ENCODE data around the gene GLYR1. TPM values are rescaled to one million over a fixed set of nuclear protein-coding genes. Genes with fewer than 3 reads are reported as not detected.
A peak's percentile ranks its signal among the peaks of the same experiment; 100 is the strongest.

Gene GLYR1
- total and polyA plus RNA-seq, 10 of the 15 experiments (the other 5 are each of a cell fraction or from before 2014, with no cell fraction given): 7.3 to 90.2 (median 57.2) TPM

- Histone ChIP-seq H3K9ac (ENCODE audit: control insufficient read depth, insufficient read depth, low read length) (no peak overlapping the region), H4K20me1 (ENCODE audit: control insufficient read depth, insufficient read depth) (no peaks in the 10 kb centered on the region), H3K4me3 (no peak overlapping the region), H3K4me2 (ENCODE audit: control insufficient read depth, insufficient read depth) (no peak overlapping the region), H2AFZ (ENCODE audit: control insufficient read depth, low read depth, low read length) (no peak overlapping the region), H3K27ac (ENCODE audit: control insufficient read depth, insufficient read depth) (no peak overlapping the region), H3K9me3 (replicated peaks; ENCODE audit: control insufficient read depth, insufficient read depth, low read length) (no peaks in the 10 kb centered on the region), H3K36me3 (ENCODE audit: control insufficient read depth in 2 of 2, insufficient read depth in 2 of 2, low read length in 1 of 2) (peaks cover 40 to 49% of the 10 kb centered on the region in 2 experiments), H3K79me2 (ENCODE audit: control insufficient read depth, insufficient read depth, low read length) (no peaks in the 10 kb centered on the region), H3K27me3 (replicated peaks in 1 of 2; ENCODE audit: control insufficient read depth in 2 of 2, insufficient read depth in 2 of 2, low read length in 1 of 2) (no peaks in the 10 kb centered on the region), H3K4me1 (ENCODE audit: control insufficient read depth, insufficient read depth, low read length) (no peaks in the 10 kb centered on the region)
- SMC1A ChIA-PET (ENCODE audit: uncharacterized antibody, unreplicated experiment): no interaction called here
- RAD21 ChIA-PET (ENCODE audit: unreplicated experiment): no interaction called here
- in situ Hi-C loops (cut with MboI): no loop called here
- no peak for FAIRE-seq
- CTCF ChIA-PET: no interaction called here
- ATAC-seq: no peak
- DNase-seq (ENCODE audit: low read depth, low spot score): no peak
- TF ChIP-seq YY1 (IDR thresholded peaks at IDR 0.05; ENCODE audit: low read depth, low read length) (no peak), PKNOX1 (IDR thresholded peaks at IDR 0.05) (no peak), POLR2A (IDR thresholded peaks at IDR 0.05; ENCODE audit: low read depth, low read length) (peak; percentile 19; the same call in 1 of the 2 replicates), TBL1XR1 (IDR thresholded peaks at IDR 0.05; ENCODE audit: low read depth, low read length) (no peak), NBN (IDR thresholded peaks at IDR 0.05) (no peak)
- WGBS (ENCODE audit: insufficient coverage, insufficient replicate concordance, low lambda C conversion rate, missing lambda C conversion rate): 98% methylated on average over 11 of the region's 11 CpGs
- POLR2A ChIA-PET: no interaction called here
- BruUV-seq (replicated peaks): no TSS peak
- intact Hi-C loops (cut with micrococcal nuclease; ENCODE audit: unreplicated experiment): no loop called here
Measured at GRCh38 chr16:4876646-4877379, 29.7 kb upstream of the GLYR1 start.

DNA sequence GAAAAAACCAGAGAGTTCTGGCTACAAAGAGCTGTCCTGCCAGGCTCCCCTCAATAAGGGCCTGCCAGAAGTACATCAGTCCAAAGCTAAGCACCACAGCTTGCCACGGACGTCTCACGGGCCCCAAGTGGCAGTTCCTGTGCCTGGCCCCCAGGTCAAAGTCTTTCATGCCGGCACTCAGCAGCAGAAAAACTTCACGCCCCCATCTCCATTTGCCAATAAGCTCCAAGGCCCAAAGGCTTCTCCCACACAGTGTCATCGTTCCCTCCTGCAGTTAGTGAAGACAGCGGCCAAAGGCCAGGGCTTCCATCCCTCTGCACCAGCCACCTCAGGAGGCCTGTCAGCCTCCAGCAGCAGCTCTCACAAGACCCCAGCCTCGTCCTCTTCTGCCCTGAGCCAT is 27.6 kb upstream of the GLYR1 start:
- H3K4me1 ChIP-seq (ENCODE audit: control insufficient read depth, insufficient read depth, low read length): no peaks in the 10 kb centered on the region
- H3K36me3 ChIP-seq (ENCODE audit: control insufficient read depth in 2 of 2, insufficient read depth in 2 of 2, low read length in 1 of 2): peaks cover 42 to 56% of the 10 kb centered on the region in 2 experiments
- 91% methylated on average over 8 of the region's 8 CpGs for WGBS (ENCODE audit: insufficient coverage, insufficient replicate concordance, low lambda C conversion rate, missing lambda C conversion rate)
- TF ChIP-seq HCFC1 (IDR thresholded peaks at IDR 0.05; ENCODE audit: low read length) (no peak), BCLAF1 (IDR thresholded peaks at IDR 0.05) (no peak), SUPT20H (IDR thresholded peaks at IDR 0.05; ENCODE audit: borderline replicate concordance, control insufficient read depth, low read depth, low read length) (no peak), NR2C1 (IDR thresholded peaks at IDR 0.05) (no peak), MTA3 (IDR thresholded peaks at IDR 0.05; ENCODE audit: borderline replicate concordance, low read length) (no peak), SIN3A (IDR thresholded peaks at IDR 0.05; ENCODE audit: low read depth, low read length) (no peak), FOXM1 (IDR thresholded peaks at IDR 0.05; ENCODE audit: low read depth, low read length) (no peak), SUZ12 (IDR thresholded peaks at IDR 0.05; ENCODE audit: unreplicated experiment) (no peak)
- TF ChIP-seq, protein P1, sequence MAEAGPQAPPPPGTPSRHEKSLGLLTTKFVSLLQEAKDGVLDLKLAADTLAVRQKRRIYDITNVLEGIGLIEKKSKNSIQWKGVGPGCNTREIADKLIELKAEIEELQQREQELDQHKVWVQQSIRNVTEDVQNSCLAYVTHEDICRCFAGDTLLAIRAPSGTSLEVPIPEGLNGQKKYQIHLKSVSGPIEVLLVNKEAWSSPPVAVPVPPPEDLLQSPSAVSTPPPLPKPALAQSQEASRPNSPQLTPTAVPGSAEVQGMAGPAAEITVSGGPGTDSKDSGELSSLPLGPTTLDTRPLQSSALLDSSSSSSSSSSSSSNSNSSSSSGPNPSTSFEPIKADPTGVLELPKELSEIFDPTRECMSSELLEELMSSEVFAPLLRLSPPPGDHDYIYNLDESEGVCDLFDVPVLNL (IDR thresholded peaks at IDR 0.05; ENCODE audit: low read depth, low read length): no peak
- no peak overlapping the region for H3K9ac ChIP-seq (ENCODE audit: control insufficient read depth, insufficient read depth, low read length)
- DNase-seq (ENCODE audit: low read depth, low spot score) (no peak), ATAC-seq (no peak), FAIRE-seq (no peak)
- no peaks in the 10 kb centered on the region for H3K9me3 ChIP-seq (replicated peaks; ENCODE audit: control insufficient read depth, insufficient read depth, low read length)
- ChIA-PET SMC1A (ENCODE audit: uncharacterized antibody, unreplicated experiment) (no interaction called here), POLR2A (no interaction called here), CTCF (interaction anchor here (0.6 kb wide), 1 partner anchor 127 kb away, joined by 3 read pairs; no protein-coding TSS in a partner anchor), RAD21 (ENCODE audit: unreplicated experiment) (no interaction called here)
- in situ Hi-C loops (cut with MboI): no loop called here
- no peak overlapping the region for H2AFZ ChIP-seq (ENCODE audit: control insufficient read depth, low read depth, low read length)
- no peaks in the 10 kb centered on the region for H3K27me3 ChIP-seq (replicated peaks in 1 of 2; ENCODE audit: control insufficient read depth in 2 of 2, insufficient read depth in 2 of 2, low read length in 1 of 2)
- H3K4me3 ChIP-seq: no peak overlapping the region
- intact Hi-C loops (cut with micrococcal nuclease; ENCODE audit: unreplicated experiment): no loop called here
- BruUV-seq (replicated peaks): TSS peak; percentile 56
- H3K4me2 ChIP-seq (ENCODE audit: control insufficient read depth, insufficient read depth): no peak overlapping the region
- H3K27ac ChIP-seq (ENCODE audit: control insufficient read depth, insufficient read depth): no peak overlapping the region
- no peaks in the 10 kb centered on the region for H3K79me2 ChIP-seq (ENCODE audit: control insufficient read depth, insufficient read depth, low read length)
- no peaks in the 10 kb centered on the region for H4K20me1 ChIP-seq (ENCODE audit: control insufficient read depth, insufficient read depth)
